Vagina (tissue), 2 donors: Measurements from ENCODE around the gene TMEM200C. TPM values are rescaled to one million over a fixed set of nuclear protein-coding genes. Genes with fewer than 3 reads are reported as not detected.
A peak's percentile ranks its signal among the peaks of the same experiment; 100 is the strongest.
"Not testable (repeated sequence)": the region's sequence is repeated elsewhere in the genome, so short reads cannot be mapped to it uniquely, and the experiment has no call there.

Experiments used
- DNase-seq, 2 donors: peaks; one replicate each; pipeline ENCODE4 v3.0.0-alpha.2; 2017; ENCODE audit errors: extremely low spot score in 2 of 2
- H3K27ac ChIP-seq: fragments of 200-600 bp; sonication (generic); one replicate; pipeline ENCODE4 v1.5.1; 2019
- H3K27me3 ChIP-seq: fragments of 200-600 bp; sonication (generic); one replicate; pipeline ENCODE4 v1.5.1; 2019
- H3K36me3 ChIP-seq, 2 donors: fragments of 200-600 bp; sonication (generic); one replicate each; pipeline ENCODE4 v1.5.1; 2017 to 2019
- H3K4me1 ChIP-seq: fragments of 200-600 bp; sonication (generic); one replicate; pipeline ENCODE4 v1.5.1; 2019
- H3K4me3 ChIP-seq, 2 donors: fragments of 200-600 bp; sonication (generic); 1 replicate in 1 of 2; 2 replicates in 1 of 2; pipeline ENCODE4 v1.5.1; 2016 to 2019
- H3K9me3 ChIP-seq: fragments of 200-600 bp; sonication (generic); one replicate; pipeline ENCODE4 v1.5.1; 2019
- POLR2A ChIP-seq, 2 donors: fragments of 450-650 bp; IDR thresholded peaks; one replicate each; pipeline ENCODE4 v1.6.1; 2017; ENCODE audit warnings: antibody characterized with exemption in 2 of 2, mild to moderate bottlenecking in 2 of 2, moderate library complexity in 2 of 2
- POLR2AphosphoS5 ChIP-seq, 2 donors: sonication (generic); formaldehyde crosslinking; IDR thresholded peaks; one replicate each; pipeline ENCODE4 v1.9.0; 2017; ENCODE audit warnings: antibody characterized with exemption in 2 of 2, mild to moderate bottlenecking in 2 of 2, low read depth in 1 of 2; ENCODE audit not compliant: insufficient read depth in 1 of 2
- intact Hi-C: fragments of 100-400 bp; cut with DNase I; formaldehyde crosslinking; loops from one replicate; pipeline ENCODE4 v1.15.1; 2023
- total RNA-seq: library from RNA; depleted of rRNA; stranded (reverse); fragments of >200 nt; gene quantifications from one replicate; pipeline ENCODE4 v1.2.3, GENCODE V29; 2016
- TF ChIP-seq, protein P1 (sequence below), 3 experiments: fragments of 450-650 bp in 2 of 3; fragments of 200-600 bp in 1 of 3; sonication (generic) in 1 of 3; IDR thresholded peaks; one replicate each; pipeline ENCODE4 v1.5.1; 2017 to 2019; ENCODE audit warnings: antibody characterized with exemption in 3 of 3, mild to moderate bottlenecking in 2 of 3, moderate library complexity in 2 of 3

TMEM200C gene
- total RNA-seq, 1 donor from 2014 or later = under 0.01 TPM

DNA sequence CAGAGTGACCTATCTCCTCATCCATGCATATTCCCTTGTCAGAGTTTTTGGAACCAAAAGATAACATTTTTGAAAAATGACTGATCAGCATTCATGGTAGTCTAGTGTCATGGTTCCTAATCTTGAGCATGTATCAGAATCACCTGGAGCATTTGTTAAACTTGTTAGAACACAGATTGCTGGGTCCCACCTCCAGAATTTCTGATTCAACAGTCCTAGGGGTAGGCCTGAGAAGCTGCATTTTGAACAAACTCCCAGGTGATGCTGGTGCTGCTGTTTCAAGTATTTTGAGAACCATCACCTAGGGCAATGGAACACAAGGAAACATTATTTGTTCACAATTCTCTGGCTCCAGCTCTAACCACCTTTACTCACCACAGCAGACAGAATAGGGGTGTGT, 21.0 kb downstream of the TMEM200C start:
- H3K4me1 ChIP-seq = no peaks in the 10 kb centered on the region
- no peaks in the 10 kb centered on the region for H3K9me3 ChIP-seq
- H3K27ac ChIP-seq = no peak overlapping the region
- H3K36me3 ChIP-seq = no peaks in the 10 kb centered on the region
- TF ChIP-seq, protein P1, sequence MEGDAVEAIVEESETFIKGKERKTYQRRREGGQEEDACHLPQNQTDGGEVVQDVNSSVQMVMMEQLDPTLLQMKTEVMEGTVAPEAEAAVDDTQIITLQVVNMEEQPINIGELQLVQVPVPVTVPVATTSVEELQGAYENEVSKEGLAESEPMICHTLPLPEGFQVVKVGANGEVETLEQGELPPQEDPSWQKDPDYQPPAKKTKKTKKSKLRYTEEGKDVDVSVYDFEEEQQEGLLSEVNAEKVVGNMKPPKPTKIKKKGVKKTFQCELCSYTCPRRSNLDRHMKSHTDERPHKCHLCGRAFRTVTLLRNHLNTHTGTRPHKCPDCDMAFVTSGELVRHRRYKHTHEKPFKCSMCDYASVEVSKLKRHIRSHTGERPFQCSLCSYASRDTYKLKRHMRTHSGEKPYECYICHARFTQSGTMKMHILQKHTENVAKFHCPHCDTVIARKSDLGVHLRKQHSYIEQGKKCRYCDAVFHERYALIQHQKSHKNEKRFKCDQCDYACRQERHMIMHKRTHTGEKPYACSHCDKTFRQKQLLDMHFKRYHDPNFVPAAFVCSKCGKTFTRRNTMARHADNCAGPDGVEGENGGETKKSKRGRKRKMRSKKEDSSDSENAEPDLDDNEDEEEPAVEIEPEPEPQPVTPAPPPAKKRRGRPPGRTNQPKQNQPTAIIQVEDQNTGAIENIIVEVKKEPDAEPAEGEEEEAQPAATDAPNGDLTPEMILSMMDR (IDR thresholded peaks at IDR 0.05) = no peak
- TF ChIP-seq POLR2A (IDR thresholded peaks at IDR 0.05) = no peak
- TF ChIP-seq POLR2AphosphoS5 (IDR thresholded peaks at IDR 0.05; ENCODE audit: insufficient read depth in 1 of 2, low read depth in 1 of 2) = no peak
- H3K4me3 ChIP-seq = no peak overlapping the region
- no peaks in the 10 kb centered on the region for H3K27me3 ChIP-seq
- intact Hi-C loops = loop anchor here (5.0 kb wide), 1 partner anchor 608 kb away; no protein-coding TSS in a partner anchor
- DNase-seq = no peak

DNA sequence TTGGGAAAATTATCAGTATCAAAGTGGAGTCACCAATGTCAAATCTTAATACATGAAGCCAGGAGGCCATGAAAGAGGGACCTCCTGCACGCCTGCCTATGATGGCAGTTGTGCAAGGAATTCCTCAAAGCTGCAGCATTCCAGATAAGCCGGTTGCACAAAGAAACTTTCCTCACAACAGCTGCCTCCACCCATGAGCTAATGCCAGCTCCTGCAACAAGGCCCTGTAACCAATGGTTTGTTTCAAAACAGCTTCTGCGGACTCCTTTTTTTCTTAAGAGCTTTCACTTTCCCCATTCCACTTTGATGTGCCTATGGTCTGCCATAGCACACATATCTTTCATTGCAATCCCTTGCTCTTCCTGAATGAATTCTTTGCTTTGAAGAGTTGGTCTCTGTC, 22.4 kb downstream of the TMEM200C start:
- intact Hi-C loops = loop anchor here (5.0 kb wide), 1 partner anchor 609 kb away; no protein-coding TSS in a partner anchor
- Histone ChIP-seq H3K27me3 (no peaks in the 10 kb centered on the region), H3K4me1 (no peaks in the 10 kb centered on the region), H3K9me3 (no peaks in the 10 kb centered on the region), H3K4me3 (no peak overlapping the region), H3K27ac (no peak overlapping the region), H3K36me3 (no peaks in the 10 kb centered on the region)
- no peak for DNase-seq
- no peak for TF ChIP-seq POLR2AphosphoS5 (IDR thresholded peaks at IDR 0.05; ENCODE audit: insufficient read depth in 1 of 2, low read depth in 1 of 2)
- no peak for TF ChIP-seq POLR2A (IDR thresholded peaks at IDR 0.05)

DNA sequence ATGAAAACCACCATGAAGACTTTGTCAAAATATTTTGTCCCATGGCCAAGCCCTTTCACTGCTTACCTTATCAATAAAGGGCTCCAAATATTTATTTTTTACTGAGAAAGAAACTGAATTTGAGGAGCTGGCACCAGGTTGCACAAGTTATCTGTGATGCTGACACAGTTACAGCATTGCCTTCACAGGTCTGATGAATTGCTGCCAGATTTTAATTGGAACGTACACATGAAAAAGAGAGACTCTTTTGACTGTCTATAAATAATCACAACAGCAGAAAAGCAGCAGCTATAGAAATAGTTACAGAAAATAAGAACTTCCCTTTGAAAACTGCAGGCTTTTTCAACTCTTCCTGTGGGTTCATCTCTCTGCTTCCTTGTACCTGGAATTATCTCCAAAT, 23.9 kb downstream of the TMEM200C start:
- no peaks in the 10 kb centered on the region for H3K36me3 ChIP-seq
- no peak overlapping the region for H3K27ac ChIP-seq
- no peaks in the 10 kb centered on the region for H3K4me1 ChIP-seq
- no peak for DNase-seq
- H3K9me3 ChIP-seq = no peaks in the 10 kb centered on the region
- TF ChIP-seq POLR2A (IDR thresholded peaks at IDR 0.05) (no peak), POLR2AphosphoS5 (IDR thresholded peaks at IDR 0.05; ENCODE audit: insufficient read depth in 1 of 2, low read depth in 1 of 2) (no peak)
- TF ChIP-seq, protein P1 (IDR thresholded peaks at IDR 0.05) = no peak
- no peaks in the 10 kb centered on the region for H3K27me3 ChIP-seq
- intact Hi-C loops = loop anchor here (5.0 kb wide), 1 partner anchor 611 kb away; no protein-coding TSS in a partner anchor
- no peak overlapping the region for H3K4me3 ChIP-seq

DNA sequence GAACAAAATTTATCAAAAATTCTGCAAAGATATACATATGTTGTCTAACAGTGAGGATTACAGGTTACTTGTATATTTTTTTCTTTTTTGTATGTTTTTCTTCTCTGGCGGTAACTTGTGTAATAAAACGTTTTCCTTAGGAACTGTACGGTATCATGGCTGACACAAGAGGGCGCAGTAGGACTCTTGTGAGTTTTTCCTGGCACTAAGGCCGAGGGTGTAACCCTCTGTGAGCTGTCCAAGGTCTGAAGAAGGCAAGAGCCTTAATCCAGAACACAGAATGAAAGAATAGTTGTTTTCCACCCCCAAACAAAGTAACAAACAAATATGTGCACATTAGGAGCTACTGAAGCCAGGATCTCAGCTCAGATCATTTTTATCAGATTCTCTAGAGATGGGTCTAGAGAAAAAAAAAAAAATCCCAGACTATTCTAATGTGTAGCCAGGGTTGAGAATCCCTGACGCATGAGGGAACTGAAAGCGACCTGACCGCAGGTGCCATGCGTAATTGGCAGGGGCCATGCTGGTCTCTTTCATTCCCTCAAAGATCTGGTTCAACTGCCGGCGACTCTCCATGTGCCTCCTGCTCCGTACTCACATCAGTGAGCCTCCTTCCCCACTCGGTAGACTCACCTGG, 27.0 kb downstream of the TMEM200C start:
- H3K27me3 ChIP-seq = no peaks in the 10 kb centered on the region
- intact Hi-C loops = no loop called here
- no peaks in the 10 kb centered on the region for H3K4me1 ChIP-seq
- TF ChIP-seq, protein P1 (IDR thresholded peaks at IDR 0.05) = peak in 2 of 3 experiments; percentile 31 to 48
- TF ChIP-seq POLR2AphosphoS5 (IDR thresholded peaks at IDR 0.05; ENCODE audit: insufficient read depth in 1 of 2, low read depth in 1 of 2) = no peak
- no peak for TF ChIP-seq POLR2A (IDR thresholded peaks at IDR 0.05)
- no peaks in the 10 kb centered on the region for H3K36me3 ChIP-seq
- H3K4me3 ChIP-seq = no peak overlapping the region
- H3K27ac ChIP-seq = no peak overlapping the region
- DNase-seq = no peak
- no peaks in the 10 kb centered on the region for H3K9me3 ChIP-seq

DNA sequence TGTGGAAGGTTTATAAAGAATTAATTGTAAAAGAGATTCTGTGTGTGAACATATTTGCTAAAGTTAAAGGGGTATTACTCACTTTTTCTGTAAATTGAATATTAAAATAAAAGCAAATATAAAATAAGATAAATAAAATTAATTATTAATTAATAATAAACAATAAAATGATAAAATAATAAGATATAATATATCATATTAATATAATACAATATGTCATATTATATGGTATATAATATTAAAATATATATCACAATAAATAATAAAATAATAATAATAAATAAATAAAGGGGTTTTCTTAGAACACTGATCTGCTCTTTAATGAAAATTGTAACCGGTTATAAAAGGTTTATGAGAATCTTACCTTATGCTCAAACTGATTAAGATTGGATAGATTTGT, 29.8 kb downstream of the TMEM200C start:
- Histone ChIP-seq H3K36me3 (no peaks in the 10 kb centered on the region), H3K4me3 (no peak overlapping the region), H3K27ac (no peak overlapping the region), H3K27me3 (no peaks in the 10 kb centered on the region), H3K4me1 (no peaks in the 10 kb centered on the region), H3K9me3 (no peaks in the 10 kb centered on the region)
- TF ChIP-seq POLR2A (IDR thresholded peaks at IDR 0.05) (no peak), POLR2AphosphoS5 (IDR thresholded peaks at IDR 0.05; ENCODE audit: insufficient read depth in 1 of 2, low read depth in 1 of 2) (no peak)
- TF ChIP-seq, protein P1 (IDR thresholded peaks at IDR 0.05) = no peak
- intact Hi-C loops = no loop called here
- no peak for DNase-seq

DNA sequence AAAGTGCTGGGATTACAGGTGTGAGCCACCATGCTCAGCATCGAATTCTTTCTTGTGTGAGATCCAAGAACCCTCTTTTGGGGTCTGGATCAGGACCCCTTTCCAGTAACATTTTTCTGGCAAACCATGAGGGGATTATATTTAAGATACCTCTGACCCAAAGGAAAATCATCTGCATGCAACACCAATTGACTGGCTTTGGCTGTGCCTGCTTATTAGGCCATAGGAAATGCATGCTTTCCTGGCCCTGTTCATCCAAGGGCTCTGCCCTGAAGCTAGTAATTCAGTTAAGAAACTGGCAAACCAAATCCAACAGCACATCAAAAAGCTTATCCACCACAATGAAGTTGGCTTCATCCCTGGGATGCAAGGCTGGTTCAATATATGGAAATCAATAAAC, 33.2 kb downstream of the TMEM200C start:
- H3K27me3 ChIP-seq, H3K9me3 ChIP-seq, H3K27ac ChIP-seq, DNase-seq, H3K4me3 ChIP-seq, H3K4me1 ChIP-seq, intact Hi-C loops, H3K36me3 ChIP-seq: not testable (repeated sequence)
